ENCODE data around the gene LIPT2. TPM values are rescaled to one million over a fixed set of nuclear protein-coding genes. Genes with fewer than 3 reads are reported as not detected.
A peak's percentile ranks its signal among the peaks of the same experiment; 100 is the strongest.

LIPT2 gene
- total and polyA plus RNA-seq, 4 donors = 2.0 to 6.9 (median 3.4) TPM

DNA sequence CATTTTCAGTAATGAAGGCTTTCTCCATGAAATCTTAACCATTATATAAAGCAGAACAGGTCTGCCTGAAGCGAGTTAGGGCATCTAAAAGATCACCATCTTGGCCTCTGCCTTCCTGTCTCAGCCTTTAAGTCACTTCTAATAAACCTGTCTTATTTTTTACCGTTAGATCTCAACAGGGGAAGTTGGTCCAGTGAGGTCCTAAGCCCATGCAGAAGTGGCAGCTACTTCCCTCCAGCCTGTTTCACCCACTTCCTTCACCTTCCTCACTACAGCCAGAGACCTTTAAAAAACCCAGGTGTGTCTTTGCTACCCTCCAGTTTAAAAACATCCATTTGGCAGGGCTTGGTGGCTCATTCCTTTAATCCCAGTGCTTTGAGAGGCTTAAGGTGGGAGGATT, 14.1 kb upstream of the LIPT2 start:
- H3K4me1 ChIP-seq (ENCODE audit: control insufficient read depth in 5 of 5, insufficient read depth in 5 of 5, low read length in 5 of 5) = no peaks in the 10 kb centered on the region
- ATAC-seq (ENCODE audit: insufficient read depth, low FRiP score) (no peak), DNase-seq (no peak)
- no peak overlapping the region for H3K9ac ChIP-seq (ENCODE audit: insufficient read depth in 1 of 2, low read length in 2 of 2)
- no peak overlapping the region for H3K27ac ChIP-seq (ENCODE audit: low read depth in 1 of 2, low read length in 1 of 2)
- H3K27me3 ChIP-seq (ENCODE audit: control insufficient read depth in 3 of 3, insufficient read depth in 3 of 3, low read length in 2 of 3) = no peaks in the 10 kb centered on the region
- no peaks in the 10 kb centered on the region for H3K36me3 ChIP-seq (ENCODE audit: control insufficient read depth in 4 of 4, insufficient read depth in 4 of 4, low read length in 4 of 4)
- H3K9me3 ChIP-seq (ENCODE audit: control insufficient read depth in 4 of 4, insufficient read depth in 3 of 4, low read length in 3 of 4) = no peaks in the 10 kb centered on the region
- H3K4me3 ChIP-seq = no peak overlapping the region
- TF ChIP-seq, protein P1, sequence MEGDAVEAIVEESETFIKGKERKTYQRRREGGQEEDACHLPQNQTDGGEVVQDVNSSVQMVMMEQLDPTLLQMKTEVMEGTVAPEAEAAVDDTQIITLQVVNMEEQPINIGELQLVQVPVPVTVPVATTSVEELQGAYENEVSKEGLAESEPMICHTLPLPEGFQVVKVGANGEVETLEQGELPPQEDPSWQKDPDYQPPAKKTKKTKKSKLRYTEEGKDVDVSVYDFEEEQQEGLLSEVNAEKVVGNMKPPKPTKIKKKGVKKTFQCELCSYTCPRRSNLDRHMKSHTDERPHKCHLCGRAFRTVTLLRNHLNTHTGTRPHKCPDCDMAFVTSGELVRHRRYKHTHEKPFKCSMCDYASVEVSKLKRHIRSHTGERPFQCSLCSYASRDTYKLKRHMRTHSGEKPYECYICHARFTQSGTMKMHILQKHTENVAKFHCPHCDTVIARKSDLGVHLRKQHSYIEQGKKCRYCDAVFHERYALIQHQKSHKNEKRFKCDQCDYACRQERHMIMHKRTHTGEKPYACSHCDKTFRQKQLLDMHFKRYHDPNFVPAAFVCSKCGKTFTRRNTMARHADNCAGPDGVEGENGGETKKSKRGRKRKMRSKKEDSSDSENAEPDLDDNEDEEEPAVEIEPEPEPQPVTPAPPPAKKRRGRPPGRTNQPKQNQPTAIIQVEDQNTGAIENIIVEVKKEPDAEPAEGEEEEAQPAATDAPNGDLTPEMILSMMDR (IDR thresholded peaks at IDR 0.05; ENCODE audit: control extremely low read depth, extremely low read depth) = no peak
- WGBS, 2 donors = 42 to 58% methylated on average over 2 of the region's 2 CpGs

GRCh38 chr11:74506823-74507222, 13.3 kb upstream of the LIPT2 start:
- no peaks in the 10 kb centered on the region for H3K4me1 ChIP-seq (ENCODE audit: control insufficient read depth in 5 of 5, insufficient read depth in 5 of 5, low read length in 5 of 5)
- H3K36me3 ChIP-seq (ENCODE audit: control insufficient read depth in 4 of 4, insufficient read depth in 4 of 4, low read length in 4 of 4) = no peaks in the 10 kb centered on the region
- DNase-seq = peak in 1 of 3 donors; percentile 9
- H3K4me3 ChIP-seq = no peak overlapping the region
- H3K9ac ChIP-seq (ENCODE audit: insufficient read depth in 1 of 2, low read length in 2 of 2) = no peak overlapping the region
- peaks cover 0 to under 1% (median 0%) of the 10 kb centered on the region in 4 donors for H3K9me3 ChIP-seq (ENCODE audit: control insufficient read depth in 4 of 4, insufficient read depth in 3 of 4, low read length in 3 of 4)
- no peak overlapping the region for H3K27ac ChIP-seq (ENCODE audit: low read depth in 1 of 2, low read length in 1 of 2)
- TF ChIP-seq, protein P1 (IDR thresholded peaks at IDR 0.05; ENCODE audit: control extremely low read depth, extremely low read depth) = no peak
- no peaks in the 10 kb centered on the region for H3K27me3 ChIP-seq (ENCODE audit: control insufficient read depth in 3 of 3, insufficient read depth in 3 of 3, low read length in 2 of 3)
- no peak for ATAC-seq (ENCODE audit: insufficient read depth, low FRiP score)
- 89 to 92% methylated on average over 1 of the region's 1 CpG for WGBS, 2 donors

DNA sequence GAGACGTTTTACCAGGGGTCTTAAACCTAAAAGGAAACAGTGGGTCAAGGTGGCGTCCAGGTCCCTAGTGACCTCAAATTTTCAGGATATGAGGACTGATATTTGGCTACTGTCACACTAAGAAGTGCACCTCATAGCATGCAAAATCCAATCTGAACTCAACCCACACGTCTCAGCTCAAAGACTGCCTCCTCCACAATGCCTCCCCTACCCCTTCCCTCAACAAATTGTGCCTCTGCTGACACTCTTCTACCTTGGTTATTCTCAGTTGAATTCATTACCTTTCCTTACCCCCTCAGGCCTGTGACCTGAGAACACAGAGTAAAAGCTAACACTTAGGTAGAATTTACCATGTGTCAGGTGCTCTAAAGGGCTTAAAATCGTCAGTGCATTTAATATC, 12.4 kb upstream of the LIPT2 start:
- Histone ChIP-seq H3K27ac (ENCODE audit: low read depth in 1 of 2, low read length in 1 of 2) (no peak overlapping the region), H3K9ac (ENCODE audit: insufficient read depth in 1 of 2, low read length in 2 of 2) (no peak overlapping the region), H3K9me3 (ENCODE audit: control insufficient read depth in 4 of 4, insufficient read depth in 3 of 4, low read length in 3 of 4) (peaks cover 0 to 3% (median 0%) of the 10 kb centered on the region in 4 donors), H3K36me3 (ENCODE audit: control insufficient read depth in 4 of 4, insufficient read depth in 4 of 4, low read length in 4 of 4) (peaks cover 0 to 2% (median 0%) of the 10 kb centered on the region in 4 donors), H3K4me3 (no peak overlapping the region), H3K27me3 (ENCODE audit: control insufficient read depth in 3 of 3, insufficient read depth in 3 of 3, low read length in 2 of 3) (no peaks in the 10 kb centered on the region), H3K4me1 (ENCODE audit: control insufficient read depth in 5 of 5, insufficient read depth in 5 of 5, low read length in 5 of 5) (no peaks in the 10 kb centered on the region)
- TF ChIP-seq, protein P1 (IDR thresholded peaks at IDR 0.05; ENCODE audit: control extremely low read depth, extremely low read depth) = no peak
- ATAC-seq (ENCODE audit: insufficient read depth, low FRiP score) (no peak), DNase-seq (no peak)
- WGBS, 2 donors = 88 to 91% methylated on average over 4 of the region's 4 CpGs

- peaks cover 0 to 2% (median 0%) of the 10 kb centered on the region in 4 donors for H3K36me3 ChIP-seq (ENCODE audit: control insufficient read depth in 4 of 4, insufficient read depth in 4 of 4, low read length in 4 of 4)
- no peak for DNase-seq
- H3K4me3 ChIP-seq = no peak overlapping the region
- no peak for ATAC-seq (ENCODE audit: insufficient read depth, low FRiP score)
- peaks cover 0 to 3% (median 0%) of the 10 kb centered on the region in 4 donors for H3K9me3 ChIP-seq (ENCODE audit: control insufficient read depth in 4 of 4, insufficient read depth in 3 of 4, low read length in 3 of 4)
- H3K27me3 ChIP-seq (ENCODE audit: control insufficient read depth in 3 of 3, insufficient read depth in 3 of 3, low read length in 2 of 3) = no peaks in the 10 kb centered on the region
- H3K4me1 ChIP-seq (ENCODE audit: control insufficient read depth in 5 of 5, insufficient read depth in 5 of 5, low read length in 5 of 5) = no peaks in the 10 kb centered on the region
- WGBS, 2 donors = 95 to 100% methylated on average over 1 of the region's 1 CpG
- TF ChIP-seq, protein P1 (IDR thresholded peaks at IDR 0.05; ENCODE audit: control extremely low read depth, extremely low read depth) = no peak
- H3K27ac ChIP-seq (ENCODE audit: low read depth in 1 of 2, low read length in 1 of 2) = no peak overlapping the region
- H3K9ac ChIP-seq (ENCODE audit: insufficient read depth in 1 of 2, low read length in 2 of 2) = no peak overlapping the region
Measured at GRCh38 chr11:74504100-74504691, 10.7 kb upstream of the LIPT2 start.
